HUES6 (cell line): ENCODE measurements around the gene PNMA6A.
"Not testable (repeated sequence)": the region's sequence is repeated elsewhere in the genome, so short reads cannot be mapped to it uniquely, and the experiment has no call there.

ENCODE experiments used
- H3K27ac ChIP-seq: 2 replicates; pipeline ENCODE4 v1.7.0; 2013; ENCODE audit warnings: low read depth, mild to moderate bottlenecking, low read length, inconsistent platforms
- H3K27me3 ChIP-seq: 2 replicates; pipeline ENCODE4 v1.6.1; 2013; ENCODE audit warnings: low read length; ENCODE audit not compliant: control insufficient read depth, insufficient read depth
- H3K36me3 ChIP-seq: 2 replicates; pipeline ENCODE4 v1.6.1; 2013; ENCODE audit warnings: low read length; ENCODE audit not compliant: control insufficient read depth, insufficient read depth
- H3K4me1 ChIP-seq: 2 replicates; pipeline ENCODE4 v1.6.1; 2013; ENCODE audit warnings: low read length; ENCODE audit not compliant: control insufficient read depth, insufficient read depth
- H3K4me3 ChIP-seq: 2 replicates; pipeline ENCODE4 v1.5.1; 2013; ENCODE audit warnings: low read depth, low read length
- H3K9ac ChIP-seq: one replicate; pipeline ENCODE4 v1.6.1; 2013; ENCODE audit warnings: mild to moderate bottlenecking, low read length
- H3K9me3 ChIP-seq: 2 replicates; pipeline ENCODE4 v1.6.1; 2013; ENCODE audit warnings: low read depth, low read length; ENCODE audit not compliant: control insufficient read depth, insufficient read depth

Gene PNMA6A

GRCh38 chrX:153075366-153075765 is 3.1 kb downstream of the PNMA6A start:
- Histone ChIP-seq H3K9me3 (no peaks in the 10 kb centered on the region; the same call in 1 of the 2 replicates), H3K4me3 (no peak overlapping the region), H3K36me3 (no peaks in the 10 kb centered on the region), H3K4me1 (no peaks in the 10 kb centered on the region), H3K9ac (no peak overlapping the region), H3K27ac (no peak overlapping the region), H3K27me3 (no peaks in the 10 kb centered on the region)

GRCh38 chrX:153077437-153078135 is 5.3 kb downstream of the PNMA6A start:
- H3K9ac ChIP-seq, H3K27me3 ChIP-seq, H3K27ac ChIP-seq, H3K4me1 ChIP-seq, H3K4me3 ChIP-seq, H3K9me3 ChIP-seq, H3K36me3 ChIP-seq: not testable (repeated sequence)

GRCh38 chrX:153083238-153083923 is 11.1 kb downstream of the PNMA6A start:
- H3K9ac ChIP-seq, H3K27ac ChIP-seq, H3K36me3 ChIP-seq, H3K4me3 ChIP-seq, H3K4me1 ChIP-seq: not testable (repeated sequence)
- H3K27me3 ChIP-seq = peaks cover 14% of the 10 kb centered on the region; the same call in 1 of the 2 replicates
- H3K9me3 ChIP-seq = peaks cover 16% of the 10 kb centered on the region; the same call in 1 of the 2 replicates

GRCh38 chrX:153102418-153102817 is 30.2 kb downstream of the PNMA6A start:
- H3K9ac ChIP-seq = no peak overlapping the region
- H3K4me3 ChIP-seq = no peak overlapping the region
- H3K27ac ChIP-seq = no peak overlapping the region
- H3K27me3 ChIP-seq = no peaks in the 10 kb centered on the region; the same call in 1 of the 2 replicates
- no peaks in the 10 kb centered on the region for H3K36me3 ChIP-seq
- H3K9me3 ChIP-seq = peaks cover 56% of the 10 kb centered on the region
- no peaks in the 10 kb centered on the region for H3K4me1 ChIP-seq

GRCh38 chrX:153104959-153105358 is 32.7 kb downstream of the PNMA6A start:
- H3K27ac ChIP-seq, H3K4me1 ChIP-seq, H3K4me3 ChIP-seq, H3K27me3 ChIP-seq, H3K36me3 ChIP-seq, H3K9ac ChIP-seq: not testable (repeated sequence)
- peaks cover 39% of the 10 kb centered on the region for H3K9me3 ChIP-seq

GRCh38 chrX:153106092-153106801 is 34.0 kb downstream of the PNMA6A start:
- H3K9me3 ChIP-seq = peaks cover 30% of the 10 kb centered on the region
- not testable (repeated sequence) for H3K27ac ChIP-seq

GRCh38 chrX:153110735-153111134 is 38.5 kb downstream of the PNMA6A start:
- H3K9me3 ChIP-seq, H3K4me3 ChIP-seq, H3K4me1 ChIP-seq, H3K36me3 ChIP-seq, H3K9ac ChIP-seq, H3K27me3 ChIP-seq, H3K27ac ChIP-seq: not testable (repeated sequence)

More at GRCh38 chrX:153106092-153106801, 34.0 kb downstream of the PNMA6A start:
- not testable (repeated sequence) for H3K36me3 ChIP-seq, H3K27me3 ChIP-seq, H3K4me1 ChIP-seq, H3K9ac ChIP-seq, H3K4me3 ChIP-seq

GRCh38 chrX:153113851-153114250 is 41.6 kb downstream of the PNMA6A start:
- not testable (repeated sequence) for H3K27me3 ChIP-seq, H3K4me1 ChIP-seq, H3K9ac ChIP-seq, H3K36me3 ChIP-seq, H3K4me3 ChIP-seq, H3K27ac ChIP-seq, H3K9me3 ChIP-seq

- H3K4me3 ChIP-seq, H3K27me3 ChIP-seq, H3K9me3 ChIP-seq, H3K4me1 ChIP-seq, H3K9ac ChIP-seq, H3K36me3 ChIP-seq, H3K27ac ChIP-seq: not testable (repeated sequence)
Observed at GRCh38 chrX:153117754-153118153, 45.5 kb downstream of the PNMA6A start.

- H3K36me3 ChIP-seq, H3K27me3 ChIP-seq, H3K27ac ChIP-seq, H3K9me3 ChIP-seq, H3K4me1 ChIP-seq, H3K4me3 ChIP-seq, H3K9ac ChIP-seq: not testable (repeated sequence)
Observed at GRCh38 chrX:153120230-153120629, 48.0 kb downstream of the PNMA6A start.

- not testable (repeated sequence) for H3K27ac ChIP-seq, H3K27me3 ChIP-seq, H3K9ac ChIP-seq, H3K4me1 ChIP-seq, H3K36me3 ChIP-seq, H3K4me3 ChIP-seq, H3K9me3 ChIP-seq
Observed at GRCh38 chrX:153123468-153123867, 51.2 kb downstream of the PNMA6A start.
